ENCODE data around the gene MAPK11. TPM values are rescaled to one million over a fixed set of nuclear protein-coding genes. Genes with fewer than 3 reads are reported as not detected.

Gene MAPK11
- total RNA-seq, 2 experiments from 2014 or later: 5.9 to 6.2 TPM

- intact Hi-C loops (cut with micrococcal nuclease): no loop called here
- Mint-ChIP-seq H3K27me3 (peaks cover 10% of the 10 kb centered on the region), H3K4me1 (ENCODE audit: low read depth) (peaks cover 12% of the 10 kb centered on the region), H3K27ac (no peak overlapping the region), H3K9me3 (no peaks in the 10 kb centered on the region), H3K4me3 (peak overlapping the region; percentile 33), H3K36me3 (ENCODE audit: low read depth) (no peaks in the 10 kb centered on the region)
- ATAC-seq: no peak
- no peak for TF ChIP-seq CTCF (IDR thresholded peaks at IDR 0.05)
- ChIA-PET POLR2A (interaction anchor here (1.7 kb wide), 1 partner anchor 12 kb away, joined by 6 read pairs; no protein-coding TSS in a partner anchor), CTCF (interaction anchor here (0.9 to 1.4 kb wide), 2 partner anchors 20 to 31 kb away, joined by 4 read pairs; no protein-coding TSS in a partner anchor)
- DNase-seq: no peak
These were observed 37.9 kb upstream of the MAPK11 start for GRCh38 chr22:50307890-50308596.

GRCh38 chr22:50306753-50307749 is 36.9 kb upstream of the MAPK11 start, which contains the start of gene PLXNB2:
Gene PLXNB2 (minus strand): TSS chr22:50307646. CDS start chr22:50290584, 17,062 bp downstream.
- peaks cover 15% of the 10 kb centered on the region for H3K4me1 Mint-ChIP-seq (ENCODE audit: low read depth)
- POLR2A ChIA-PET: interaction anchor here (0.6 to 1.9 kb wide), 4 partner anchors 8 to 13 kb away, joined by 3 to 8 read pairs (median 4); no protein-coding TSS in a partner anchor
- TF ChIP-seq CTCF (IDR thresholded peaks at IDR 0.05): no peak
- CTCF ChIA-PET: interaction anchor here (0.9 to 1.7 kb wide), 5 partner anchors 10 to 30 kb away, joined by 3 to 4 read pairs (median 3); no protein-coding TSS in a partner anchor
- H3K27ac Mint-ChIP-seq: no peak within 1 kb of the TSS
- intact Hi-C loops (cut with micrococcal nuclease): no loop called here
- H3K4me3 Mint-ChIP-seq: peak within 1 kb of the TSS; percentile 33
- peaks cover 13% of the 10 kb centered on the region for H3K27me3 Mint-ChIP-seq
- peak; percentile 41 for DNase-seq
- ATAC-seq: peak; percentile 41
- H3K9me3 Mint-ChIP-seq: no peaks in the 10 kb centered on the region
- H3K36me3 Mint-ChIP-seq (ENCODE audit: low read depth): no peaks in the 10 kb centered on the region

GRCh38 chr22:50305923-50306566 is 35.9 kb upstream of the MAPK11 start:
- peak; percentile 26 for ATAC-seq
- POLR2A ChIA-PET: interaction anchor here (1.5 to 1.9 kb wide), 3 partner anchors 10 to 14 kb away, joined by 3 to 8 read pairs (median 6); no protein-coding TSS in a partner anchor
- no peaks in the 10 kb centered on the region for H3K36me3 Mint-ChIP-seq (ENCODE audit: low read depth)

More at GRCh38 chr22:50305923-50306566, 35.9 kb upstream of the MAPK11 start:
- CTCF ChIA-PET: interaction anchor here (1.3 to 1.7 kb wide), 2 partner anchors 12 to 20 kb away, joined by 3 read pairs; no protein-coding TSS in a partner anchor
- intact Hi-C loops (cut with micrococcal nuclease): no loop called here
- Mint-ChIP-seq H3K9me3 (no peaks in the 10 kb centered on the region), H3K4me3 (peak overlapping the region; percentile 58), H3K27ac (no peak overlapping the region), H3K27me3 (peaks cover 13% of the 10 kb centered on the region), H3K4me1 (ENCODE audit: low read depth) (peaks cover 15% of the 10 kb centered on the region)
- TF ChIP-seq CTCF (IDR thresholded peaks at IDR 0.05): no peak
- DNase-seq: peak; percentile 42
